ENCODE results near the gene RCAN3. TPM values are rescaled to one million over a fixed set of nuclear protein-coding genes. Genes with fewer than 3 reads are reported as not detected.

Gene RCAN3
- total RNA-seq, 2 donors from 2014 or later: 12.6 to 15.1 TPM

GRCh38 chr1:24566236-24566867 lies 63.7 kb downstream of the RCAN3 start:
- no peaks in the 10 kb centered on the region for H3K27me3 ChIP-seq
- no peaks in the 10 kb centered on the region for H3K9me3 ChIP-seq
- TF ChIP-seq CTCF (IDR thresholded peaks at IDR 0.05): no peak
- H3K4me3 ChIP-seq: no peak overlapping the region
- H3K36me3 ChIP-seq: no peaks in the 10 kb centered on the region
- no peak overlapping the region for H3K27ac ChIP-seq
- no peak for DNase-seq
- H3K9ac ChIP-seq (ENCODE audit: low read depth in 2 of 2, low read length in 2 of 2): no peak overlapping the region
- H3K4me1 ChIP-seq: no peaks in the 10 kb centered on the region
- intact Hi-C loops (cut with DNase I): no loop called here

GRCh38 chr1:24567792-24568388 lies 65.3 kb downstream of the RCAN3 start:
- H3K27ac ChIP-seq: peak overlapping the region; percentile 44
- TF ChIP-seq CTCF (IDR thresholded peaks at IDR 0.05): no peak
- intact Hi-C loops (cut with DNase I): no loop called here

GRCh38 chr1:24568475-24568874 lies 65.8 kb downstream of the RCAN3 start:
- peak overlapping the region; percentile 44 for H3K27ac ChIP-seq
- TF ChIP-seq CTCF (IDR thresholded peaks at IDR 0.05): no peak
- no peak overlapping the region for H3K4me3 ChIP-seq
- intact Hi-C loops (cut with DNase I): no loop called here
- no peak overlapping the region for H3K9ac ChIP-seq (ENCODE audit: low read depth in 2 of 2, low read length in 2 of 2)
- DNase-seq: no peak
- H3K27me3 ChIP-seq: no peaks in the 10 kb centered on the region
- H3K36me3 ChIP-seq: no peaks in the 10 kb centered on the region
- no peaks in the 10 kb centered on the region for H3K4me1 ChIP-seq
- H3K9me3 ChIP-seq: no peaks in the 10 kb centered on the region

More at GRCh38 chr1:24567792-24568388, 65.3 kb downstream of the RCAN3 start:
- Histone ChIP-seq H3K9ac (ENCODE audit: low read depth in 2 of 2, low read length in 2 of 2) (peak overlapping the region in 1 of 2 donors; percentile 7), H3K27me3 (no peaks in the 10 kb centered on the region), H3K4me1 (no peaks in the 10 kb centered on the region), H3K9me3 (no peaks in the 10 kb centered on the region), H3K36me3 (no peaks in the 10 kb centered on the region), H3K4me3 (no peak overlapping the region)
- peak; percentile 77 for DNase-seq

- no peak overlapping the region for H3K9ac ChIP-seq (ENCODE audit: low read depth in 2 of 2, low read length in 2 of 2)
- H3K4me1 ChIP-seq: no peaks in the 10 kb centered on the region
- H3K4me3 ChIP-seq: no peak overlapping the region
- no peak overlapping the region for H3K27ac ChIP-seq
- no peaks in the 10 kb centered on the region for H3K9me3 ChIP-seq
- intact Hi-C loops (cut with DNase I): no loop called here
- DNase-seq: no peak
- H3K27me3 ChIP-seq: no peaks in the 10 kb centered on the region
- TF ChIP-seq CTCF (IDR thresholded peaks at IDR 0.05): no peak
- H3K36me3 ChIP-seq: no peaks in the 10 kb centered on the region
These were observed 67.9 kb downstream of the RCAN3 start for GRCh38 chr1:24570265-24571125.

- no peak overlapping the region for H3K9ac ChIP-seq (ENCODE audit: low read depth in 2 of 2, low read length in 2 of 2)
- intact Hi-C loops (cut with DNase I): no loop called here
- no peak for TF ChIP-seq CTCF (IDR thresholded peaks at IDR 0.05)
- DNase-seq: no peak
- H3K9me3 ChIP-seq: no peaks in the 10 kb centered on the region
- no peaks in the 10 kb centered on the region for H3K4me1 ChIP-seq
- H3K36me3 ChIP-seq: no peaks in the 10 kb centered on the region
- no peaks in the 10 kb centered on the region for H3K27me3 ChIP-seq
- no peak overlapping the region for H3K27ac ChIP-seq
- H3K4me3 ChIP-seq: no peak overlapping the region
These were observed 69.7 kb downstream of the RCAN3 start for GRCh38 chr1:24572301-24572700.

All from colonic mucosa (tissue), 4 donors.